Natural killer cell (primary cell): Measurements from ENCODE around the gene TGM2. TPM values are rescaled to one million over a fixed set of nuclear protein-coding genes. Genes with fewer than 3 reads are reported as not detected.

Experiments used
- ATAC-seq, 3 donors: fragments of 150-1000 bp in 2 of 3; fragments of 200-7000 bp in 1 of 3; cut with Tn5 transposase; 1 replicate in 1 of 3; 2 replicates in 2 of 3; pipeline ENCODE4 v1.10.0; 2021; ENCODE audit warnings: mild to moderate bottlenecking in 2 of 3, moderate library complexity in 2 of 3
- DNase-seq, 2 donors: peaks; one replicate each; pipeline versions ENCODE4 v3.0.0 to v3.0.0-alpha.2; 2013 to 2021; ENCODE audit warnings: mixed read lengths in 1 of 2
- H3K27ac ChIP-seq: one replicate; pipeline ENCODE4 v1.5.1; 2013; ENCODE audit warnings: mild to moderate bottlenecking, low read length
- H3K27me3 ChIP-seq: one replicate; pipeline ENCODE4 v1.6.1; 2013; ENCODE audit warnings: low read length; ENCODE audit not compliant: control insufficient read depth, insufficient read depth
- H3K36me3 ChIP-seq: one replicate; pipeline ENCODE4 v1.6.1; 2013; ENCODE audit warnings: low read length; ENCODE audit not compliant: control insufficient read depth, insufficient read depth
- H3K4me1 ChIP-seq: one replicate; pipeline ENCODE4 v1.6.1; 2013; ENCODE audit warnings: low read length; ENCODE audit not compliant: control insufficient read depth, insufficient read depth
- H3K4me3 ChIP-seq: one replicate; pipeline ENCODE4 v1.5.1; 2013; ENCODE audit warnings: low read length
- H3K9me3 ChIP-seq: one replicate; pipeline ENCODE4 v1.6.1; 2013; ENCODE audit warnings: low read length; ENCODE audit not compliant: control insufficient read depth, insufficient read depth
- H3K27ac Mint-ChIP-seq, 2 donors: one replicate each; pipeline ENCODE4 v1.8.0; 2022; ENCODE audit warnings: mild to moderate bottlenecking in 2 of 2, mixed read lengths in 2 of 2, moderate library complexity in 1 of 2
- H3K27me3 Mint-ChIP-seq, 2 donors: one replicate each; pipeline ENCODE4 v1.8.0; 2022; ENCODE audit warnings: low read depth in 2 of 2, mixed read lengths in 2 of 2
- H3K36me3 Mint-ChIP-seq: one replicate; pipeline ENCODE4 v1.8.0; 2022; ENCODE audit warnings: mixed read lengths
- H3K4me1 Mint-ChIP-seq, 2 donors: one replicate each; pipeline ENCODE4 v1.8.0; 2022; ENCODE audit warnings: mixed read lengths in 2 of 2
- H3K4me3 Mint-ChIP-seq: one replicate; pipeline ENCODE4 v1.8.0; 2022; ENCODE audit warnings: mild to moderate bottlenecking, moderate library complexity, mixed read lengths
- H3K9me3 Mint-ChIP-seq, 2 donors: one replicate each; pipeline ENCODE4 v1.8.0; 2022; ENCODE audit warnings: mixed read lengths in 2 of 2
- WGBS: methylation state at CpG from one replicate; pipeline ENCODE4 v1.1.7; 2013; ENCODE audit warnings: missing lambda C conversion rate; ENCODE audit not compliant: insufficient coverage; 5-methylcytosine and 5-hydroxymethylcytosine counted together
- intact Hi-C: fragments of 100-400 bp; cut with micrococcal nuclease; formaldehyde crosslinking; loops from one replicate; pipeline ENCODE4 v1.14.2; 2022
- total RNA-seq, 4 donors: library from RNA; stranded (reverse); fragments of 120-200 nt in 1 of 4; gene quantifications; one replicate each; pipeline versions ENCODE4 v1.2.3 to v1.2.4, GENCODE V29; 2013 to 2022
- TF ChIP-seq, protein P1 (sequence below): fragments of 200-600 bp; IDR thresholded peaks from one replicate; pipeline ENCODE4 v1.8.0; 2022; ENCODE audit warnings: antibody characterized with exemption

TGM2 gene
- total RNA-seq, 3 donors from 2014 or later (not counting 1 experiment from before 2014, with no cell fraction given) = 0.33 TPM; not detected in 1

DNA sequence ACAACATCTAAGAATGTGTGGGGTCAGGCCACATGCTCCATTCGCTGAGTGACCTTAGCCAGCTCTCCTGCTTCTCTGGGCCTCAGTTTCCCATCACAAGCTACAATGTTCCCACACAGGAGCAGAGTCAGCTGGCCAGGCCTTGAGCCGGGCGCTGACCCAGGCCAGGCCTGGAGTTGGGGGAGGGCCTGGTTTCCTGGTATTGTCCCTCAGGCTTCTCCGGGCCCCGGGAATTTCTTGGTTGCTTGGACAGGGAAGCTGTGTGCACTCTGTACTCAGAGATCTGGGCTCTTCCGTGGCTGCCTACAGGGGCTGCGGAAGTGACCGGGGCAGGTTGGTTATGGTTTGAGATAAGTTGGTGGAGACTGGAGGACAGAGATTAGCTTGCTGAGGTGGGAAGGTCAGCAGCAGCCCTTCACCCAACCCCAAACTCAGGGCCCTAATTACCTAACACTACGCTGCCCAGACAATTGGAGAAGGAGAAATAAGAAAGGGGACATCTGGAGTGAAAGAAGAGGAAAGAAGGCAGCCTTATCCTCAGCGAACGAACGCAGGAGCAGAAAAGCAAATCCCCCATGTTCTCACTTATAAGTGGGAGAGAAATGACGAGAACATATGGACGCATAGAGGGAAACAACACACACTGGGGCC lies 6.2 kb downstream of the TGM2 start:
- DNase-seq = no peak
- no peaks in the 10 kb centered on the region for H3K9me3 Mint-ChIP-seq
- H3K9me3 ChIP-seq = no peaks in the 10 kb centered on the region
- H3K27me3 ChIP-seq = no peaks in the 10 kb centered on the region
- no peak overlapping the region for H3K4me3 Mint-ChIP-seq
- no peaks in the 10 kb centered on the region for H3K27me3 Mint-ChIP-seq
- no peaks in the 10 kb centered on the region for H3K4me1 Mint-ChIP-seq
- H3K36me3 Mint-ChIP-seq = no peaks in the 10 kb centered on the region
- no peak overlapping the region for H3K4me3 ChIP-seq
- H3K27ac ChIP-seq = no peak overlapping the region
- H3K36me3 ChIP-seq = no peaks in the 10 kb centered on the region
- TF ChIP-seq, protein P1, sequence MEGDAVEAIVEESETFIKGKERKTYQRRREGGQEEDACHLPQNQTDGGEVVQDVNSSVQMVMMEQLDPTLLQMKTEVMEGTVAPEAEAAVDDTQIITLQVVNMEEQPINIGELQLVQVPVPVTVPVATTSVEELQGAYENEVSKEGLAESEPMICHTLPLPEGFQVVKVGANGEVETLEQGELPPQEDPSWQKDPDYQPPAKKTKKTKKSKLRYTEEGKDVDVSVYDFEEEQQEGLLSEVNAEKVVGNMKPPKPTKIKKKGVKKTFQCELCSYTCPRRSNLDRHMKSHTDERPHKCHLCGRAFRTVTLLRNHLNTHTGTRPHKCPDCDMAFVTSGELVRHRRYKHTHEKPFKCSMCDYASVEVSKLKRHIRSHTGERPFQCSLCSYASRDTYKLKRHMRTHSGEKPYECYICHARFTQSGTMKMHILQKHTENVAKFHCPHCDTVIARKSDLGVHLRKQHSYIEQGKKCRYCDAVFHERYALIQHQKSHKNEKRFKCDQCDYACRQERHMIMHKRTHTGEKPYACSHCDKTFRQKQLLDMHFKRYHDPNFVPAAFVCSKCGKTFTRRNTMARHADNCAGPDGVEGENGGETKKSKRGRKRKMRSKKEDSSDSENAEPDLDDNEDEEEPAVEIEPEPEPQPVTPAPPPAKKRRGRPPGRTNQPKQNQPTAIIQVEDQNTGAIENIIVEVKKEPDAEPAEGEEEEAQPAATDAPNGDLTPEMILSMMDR = no peak
- no peak for ATAC-seq
- 78% methylated on average over 10 of the region's 14 CpGs for WGBS
- intact Hi-C loops = no loop called here
- H3K27ac Mint-ChIP-seq = no peak overlapping the region
- H3K4me1 ChIP-seq = no peaks in the 10 kb centered on the region

DNA sequence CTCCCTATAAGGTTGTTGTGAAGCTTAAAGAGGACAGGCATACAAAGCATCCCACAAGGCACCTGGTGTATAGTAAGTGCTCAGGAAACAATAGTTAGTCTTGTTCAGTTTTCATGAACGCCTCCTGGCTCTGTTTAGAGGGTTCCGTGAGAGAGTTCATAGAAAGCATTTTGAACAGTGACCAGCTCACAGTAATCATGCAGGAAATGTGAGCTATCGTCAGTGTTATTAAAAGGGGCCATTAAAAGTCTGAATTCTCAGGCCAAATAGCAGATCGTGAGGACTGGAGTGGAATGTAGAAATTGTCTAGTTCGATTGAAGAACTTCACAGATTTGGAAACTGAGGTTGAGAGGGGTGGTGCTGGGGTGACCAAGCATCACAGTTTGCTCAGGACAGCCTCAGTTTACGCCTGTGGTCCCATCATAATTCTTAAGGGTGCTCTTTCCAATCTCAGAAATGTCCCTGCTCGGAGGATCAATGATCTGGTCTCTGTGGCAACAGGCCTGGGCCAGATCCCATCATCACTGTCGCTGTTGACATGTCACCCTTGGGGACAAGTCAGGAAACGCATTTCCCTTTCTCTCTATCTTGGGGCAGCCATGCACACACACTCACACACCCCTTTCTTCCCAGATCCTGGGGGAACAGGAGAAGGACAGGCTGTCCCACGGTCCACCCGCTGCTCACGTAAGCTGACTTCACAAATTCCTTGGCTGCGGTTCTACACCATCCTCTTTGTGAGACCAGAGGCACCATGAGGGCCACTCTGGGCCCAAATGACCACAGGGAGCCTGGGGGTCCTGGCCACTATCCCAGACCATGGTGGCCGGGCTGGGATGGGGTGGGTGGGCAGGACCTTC lies 7.2 kb downstream of the TGM2 start:
- H3K27me3 ChIP-seq = no peaks in the 10 kb centered on the region
- H3K4me3 Mint-ChIP-seq = no peak overlapping the region
- H3K36me3 ChIP-seq = no peaks in the 10 kb centered on the region
- no peaks in the 10 kb centered on the region for H3K9me3 ChIP-seq
- peaks cover 4% of the 10 kb centered on the region for H3K4me1 ChIP-seq
- H3K36me3 Mint-ChIP-seq = no peaks in the 10 kb centered on the region
- ATAC-seq (no peak), DNase-seq (no peak)
- H3K4me3 ChIP-seq = no peak overlapping the region
- H3K4me1 Mint-ChIP-seq = peaks cover 2 to 3% of the 10 kb centered on the region in 2 donors
- 89% methylated on average over 14 of the region's 14 CpGs for WGBS
- no peak overlapping the region for H3K27ac Mint-ChIP-seq
- no peaks in the 10 kb centered on the region for H3K27me3 Mint-ChIP-seq
- TF ChIP-seq, protein P1 = no peak
- H3K27ac ChIP-seq = no peak overlapping the region
- intact Hi-C loops = no loop called here
- no peaks in the 10 kb centered on the region for H3K9me3 Mint-ChIP-seq

DNA sequence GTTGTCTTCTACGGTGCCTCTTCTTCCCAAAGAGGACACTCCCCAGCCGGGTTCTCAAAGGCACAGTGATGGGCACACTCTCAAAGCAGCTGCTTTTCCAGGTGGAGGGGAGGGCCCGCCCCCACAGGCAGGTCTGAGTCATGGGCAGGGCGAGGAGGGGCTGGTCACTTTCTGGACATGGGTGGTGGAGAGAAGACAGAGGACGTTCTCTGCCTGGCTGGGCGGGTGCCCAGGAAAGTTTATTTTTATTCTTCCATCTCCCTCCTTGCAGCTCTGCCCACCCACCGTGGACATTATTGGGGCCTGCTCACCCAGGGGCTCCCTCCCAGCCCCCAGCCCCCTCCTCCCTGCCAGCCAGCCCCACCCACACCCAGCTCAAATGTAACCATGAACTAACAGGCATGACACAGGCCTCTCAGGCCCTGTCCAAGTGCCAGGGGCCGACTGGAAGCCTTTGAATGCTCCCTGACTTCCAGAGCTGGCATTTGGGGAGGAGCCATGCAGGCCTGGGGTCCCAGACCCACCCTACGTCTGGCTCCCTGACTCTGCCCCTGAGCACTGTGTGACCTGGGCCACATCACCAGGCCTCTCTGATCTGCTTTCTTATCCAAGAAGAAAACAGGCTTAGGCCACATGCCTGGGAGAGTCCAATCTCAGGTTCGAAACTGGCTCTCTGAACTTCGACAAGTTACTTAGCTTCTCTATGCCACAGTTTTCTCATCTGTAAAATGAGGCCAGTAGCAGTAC lies 8.0 kb downstream of the TGM2 start:
- H3K9me3 ChIP-seq = no peaks in the 10 kb centered on the region
- H3K4me3 ChIP-seq = no peak overlapping the region
- 85% methylated on average over 11 of the region's 11 CpGs for WGBS
- Mint-ChIP-seq H3K36me3 (no peaks in the 10 kb centered on the region), H3K9me3 (no peaks in the 10 kb centered on the region), H3K4me3 (no peak overlapping the region), H3K27ac (no peak overlapping the region), H3K27me3 (no peaks in the 10 kb centered on the region), H3K4me1 (peaks cover 10 to 11% of the 10 kb centered on the region in 2 donors)
- TF ChIP-seq, protein P1 = no peak
- DNase-seq (no peak), ATAC-seq (no peak)
- H3K4me1 ChIP-seq = peaks cover 12% of the 10 kb centered on the region
- intact Hi-C loops = no loop called here
- no peak overlapping the region for H3K27ac ChIP-seq
- H3K36me3 ChIP-seq = no peaks in the 10 kb centered on the region
- no peaks in the 10 kb centered on the region for H3K27me3 ChIP-seq
